ENCODE results near the gene FOXN3. TPM values are rescaled to one million over a fixed set of nuclear protein-coding genes. Genes with fewer than 3 reads are reported as not detected.

Gene FOXN3
- total RNA-seq, 4 donors from 2014 or later = 66.1 to 130 (median 109) TPM

- Histone ChIP-seq H3K9me3 (peaks cover 0 to 1% of the 10 kb centered on the region in 2 donors), H3K4me1 (peaks cover 0 to 15% (median 0%) of the 10 kb centered on the region in 4 donors), H3K4me3 (no peak overlapping the region), H3K27ac (peak overlapping the region in 1 of 4 donors; percentile 37), H3K36me3 (peaks cover 0 to 8% (median 4%) of the 10 kb centered on the region in 4 donors), H3K27me3 (no peaks in the 10 kb centered on the region)
- in situ Hi-C loops (cut with MboI; ENCODE audit: low pct_ligation_motif_present in 1 of 4, low pct_unique_long_range_greater_than_20kb in 1 of 4, low sequenced_read_pairs in 3 of 4) = loop anchor here in 1 of 4 donors (25.0 kb wide), 1 partner anchor 746 kb away; no protein-coding TSS in a partner anchor
- intact Hi-C loops (cut with DNase I; ENCODE audit: low total_unique reads) = no loop called here
- 87 to 88% methylated on average over 4 of the region's 4 CpGs for WGBS, 2 donors (ENCODE audit: low coverage in 1 of 2)
- TF ChIP-seq EP300 (IDR thresholded peaks at IDR 0.05; ENCODE audit: low read depth) (no peak), POLR2AphosphoS5 (IDR thresholded peaks at IDR 0.05) (no peak), POLR2A (IDR thresholded peaks at IDR 0.05) (no peak)
- TF ChIP-seq, protein P1, sequence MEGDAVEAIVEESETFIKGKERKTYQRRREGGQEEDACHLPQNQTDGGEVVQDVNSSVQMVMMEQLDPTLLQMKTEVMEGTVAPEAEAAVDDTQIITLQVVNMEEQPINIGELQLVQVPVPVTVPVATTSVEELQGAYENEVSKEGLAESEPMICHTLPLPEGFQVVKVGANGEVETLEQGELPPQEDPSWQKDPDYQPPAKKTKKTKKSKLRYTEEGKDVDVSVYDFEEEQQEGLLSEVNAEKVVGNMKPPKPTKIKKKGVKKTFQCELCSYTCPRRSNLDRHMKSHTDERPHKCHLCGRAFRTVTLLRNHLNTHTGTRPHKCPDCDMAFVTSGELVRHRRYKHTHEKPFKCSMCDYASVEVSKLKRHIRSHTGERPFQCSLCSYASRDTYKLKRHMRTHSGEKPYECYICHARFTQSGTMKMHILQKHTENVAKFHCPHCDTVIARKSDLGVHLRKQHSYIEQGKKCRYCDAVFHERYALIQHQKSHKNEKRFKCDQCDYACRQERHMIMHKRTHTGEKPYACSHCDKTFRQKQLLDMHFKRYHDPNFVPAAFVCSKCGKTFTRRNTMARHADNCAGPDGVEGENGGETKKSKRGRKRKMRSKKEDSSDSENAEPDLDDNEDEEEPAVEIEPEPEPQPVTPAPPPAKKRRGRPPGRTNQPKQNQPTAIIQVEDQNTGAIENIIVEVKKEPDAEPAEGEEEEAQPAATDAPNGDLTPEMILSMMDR (IDR thresholded peaks at IDR 0.05) = no peak
- DNase-seq = no peak
These were observed 250.4 kb downstream of the FOXN3 start for GRCh38 chr14:89166633-89167032.

DNA sequence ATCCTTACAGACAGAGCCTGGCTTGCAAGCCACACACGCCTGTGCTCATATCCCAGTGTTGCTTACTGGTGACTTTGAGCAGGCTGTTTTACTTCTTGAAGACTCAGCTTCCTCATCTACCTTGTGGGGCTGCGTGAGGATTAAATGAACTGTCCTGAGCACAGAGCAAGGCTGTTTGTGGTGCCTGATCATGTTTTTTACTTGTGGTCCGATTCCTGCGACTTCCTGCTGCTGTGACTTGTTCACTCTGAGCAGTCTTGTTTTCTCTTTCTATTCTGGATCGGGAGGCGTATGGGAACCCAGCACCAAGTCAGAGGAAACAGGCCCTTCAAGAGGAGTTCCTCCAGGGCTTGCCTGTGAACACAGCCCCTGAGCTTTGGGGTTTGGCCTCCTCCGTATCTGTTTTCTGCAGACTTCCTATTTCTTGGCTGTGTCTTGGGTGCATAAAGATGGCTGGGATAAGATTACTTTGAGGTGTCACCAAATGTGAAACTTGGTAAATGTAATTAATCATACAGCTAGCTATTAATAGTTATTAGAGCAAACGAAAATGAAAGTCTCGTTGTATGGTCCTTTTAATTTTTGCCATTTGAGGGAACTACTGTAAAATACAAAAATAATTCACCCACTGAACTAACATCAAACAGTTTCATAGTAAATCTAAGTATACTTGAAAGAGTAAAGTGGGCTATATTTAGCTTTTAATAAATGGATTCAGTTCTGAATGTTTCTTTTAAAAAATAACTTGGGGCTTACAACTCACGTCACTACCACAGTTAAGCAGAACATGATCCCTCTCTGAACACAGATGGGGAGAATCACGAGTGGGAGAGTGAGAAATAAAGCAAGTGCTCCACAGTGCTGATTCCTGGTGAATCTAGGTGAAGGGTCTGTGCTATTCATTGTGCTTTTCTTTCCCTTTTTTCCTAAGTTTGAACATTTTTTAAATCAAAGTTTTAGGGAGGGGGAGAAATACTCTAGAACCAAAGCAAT, 251.5 kb downstream of the FOXN3 start:
- no peaks in the 10 kb centered on the region for H3K9me3 ChIP-seq
- peak overlapping the region in 1 of 4 donors; percentile 20 for H3K4me3 ChIP-seq
- intact Hi-C loops (cut with DNase I; ENCODE audit: low total_unique reads) (no loop called here), in situ Hi-C loops (cut with MboI; ENCODE audit: low pct_ligation_motif_present in 1 of 4, low pct_unique_long_range_greater_than_20kb in 1 of 4, low sequenced_read_pairs in 3 of 4) (loop anchor here in 1 of 4 donors (25.0 kb wide), 1 partner anchor 747 kb away; no protein-coding TSS in a partner anchor)
- peak overlapping the region; percentile 29 to 59 (median 44) for H3K27ac ChIP-seq
- no peak for DNase-seq
- peaks cover 0 to 15% (median 0%) of the 10 kb centered on the region in 4 donors for H3K4me1 ChIP-seq
- WGBS, 2 donors (ENCODE audit: low coverage in 1 of 2) = 45 to 54% methylated on average over 4 to 11 of the region's 11 CpGs
- peaks cover 0 to 12% (median 5%) of the 10 kb centered on the region in 4 donors for H3K36me3 ChIP-seq
- H3K27me3 ChIP-seq = no peaks in the 10 kb centered on the region
- TF ChIP-seq EP300 (IDR thresholded peaks at IDR 0.05; ENCODE audit: low read depth) = no peak
- TF ChIP-seq, protein P1 (IDR thresholded peaks at IDR 0.05) = no peak

GRCh38 chr14:89164168-89165073, 252.6 kb downstream of the FOXN3 start:
- peaks cover 0 to 15% (median 0%) of the 10 kb centered on the region in 4 donors for H3K4me1 ChIP-seq
- H3K36me3 ChIP-seq = peaks cover 0 to 12% (median 5%) of the 10 kb centered on the region in 4 donors
- TF ChIP-seq POLR2AphosphoS5 (IDR thresholded peaks at IDR 0.05) = no peak
- TF ChIP-seq EP300 (IDR thresholded peaks at IDR 0.05; ENCODE audit: low read depth) = no peak
- no peak for TF ChIP-seq POLR2A (IDR thresholded peaks at IDR 0.05)
- TF ChIP-seq, protein P1 (IDR thresholded peaks at IDR 0.05) = no peak
- intact Hi-C loops (cut with DNase I; ENCODE audit: low total_unique reads) = no loop called here
- H3K4me3 ChIP-seq = no peak overlapping the region
- WGBS, 2 donors (ENCODE audit: low coverage in 1 of 2) = 63 to 78% methylated on average over 2 to 18 of the region's 18 CpGs
- in situ Hi-C loops (cut with MboI; ENCODE audit: low pct_ligation_motif_present in 1 of 4, low pct_unique_long_range_greater_than_20kb in 1 of 4, low sequenced_read_pairs in 3 of 4) = loop anchor here in 1 of 4 donors (25.0 kb wide), 1 partner anchor 748 kb away; no protein-coding TSS in a partner anchor
- no peaks in the 10 kb centered on the region for H3K27me3 ChIP-seq
- no peak for DNase-seq
- H3K27ac ChIP-seq = peak overlapping the region; percentile 24 to 51 (median 33)
- H3K9me3 ChIP-seq = no peaks in the 10 kb centered on the region

All from transverse colon (tissue), 4 donors.